Urinary bladder (tissue), 4 donors: Measurements from ENCODE around the gene LCE1A. TPM values are rescaled to one million over a fixed set of nuclear protein-coding genes. Genes with fewer than 3 reads are reported as not detected.

Experiments used
- DNase-seq: peaks from one replicate; pipeline ENCODE4 v3.0.0-alpha.2; 2015; ENCODE audit errors: extremely low spot score
- H3K27ac ChIP-seq: one replicate; pipeline ENCODE4 v1.5.1; 2013; ENCODE audit warnings: low read depth, mild to moderate bottlenecking, moderate library complexity
- H3K36me3 ChIP-seq: one replicate; pipeline ENCODE4 v1.6.1; 2013; ENCODE audit warnings: mild to moderate bottlenecking, moderate library complexity; ENCODE audit not compliant: insufficient read depth
- H3K4me1 ChIP-seq: one replicate; pipeline ENCODE4 v1.6.1; 2013; ENCODE audit warnings: mild to moderate bottlenecking, moderate library complexity; ENCODE audit not compliant: insufficient read depth
- H3K4me3 ChIP-seq: one replicate; pipeline ENCODE4 v1.5.1; 2013; ENCODE audit warnings: low read depth, low read length
- WGBS: extraction: QIAGEN DNeasy Blood & Tissue Kit; methylation state at CpG from one replicate; pipeline ENCODE4 v1.1.7; 2013; 5-methylcytosine and 5-hydroxymethylcytosine counted together
- polyA plus RNA-seq: library from polyadenylated mRNA; stranded (reverse); fragments of 200-250 nt; gene quantifications from one replicate; pipeline ENCODE4 v1.2.3, GENCODE V29; 2013
- total RNA-seq: library from RNA; depleted of rRNA; stranded (reverse); fragments of >200 nt; gene quantifications from one replicate; pipeline ENCODE4 v1.2.3, GENCODE V29; 2014
- donor health status: healthy with polysubstance abuse.
- donor health status: healthy.

The LCE1A gene
- total and polyA plus RNA-seq, 2 donors: not detected

GRCh38 chr1:152842556-152842955, 15.3 kb downstream of the LCE1A start, which contains the start of gene LCE6A:
Gene LCE6A (plus strand): TSS chr1:152842856. CDS start chr1:152843521, 665 bp downstream.
- WGBS: 79% methylated on average over 3 of the region's 3 CpGs
- Histone ChIP-seq H3K4me3 (no peak within 1 kb of the TSS), H3K36me3 (no peaks in the 10 kb centered on the region), H3K4me1 (no peaks in the 10 kb centered on the region), H3K27ac (no peak within 1 kb of the TSS)
- no peak for DNase-seq

- H3K27ac ChIP-seq: no peak overlapping the region
- DNase-seq: no peak
- no peaks in the 10 kb centered on the region for H3K36me3 ChIP-seq
- H3K4me3 ChIP-seq: no peak overlapping the region
- WGBS: 60% methylated on average over 2 of the region's 2 CpGs
- H3K4me1 ChIP-seq: no peaks in the 10 kb centered on the region
These were observed 28.4 kb downstream of the LCE1A start for GRCh38 chr1:152855661-152856060.

GRCh38 chr1:152858062-152858461, 30.8 kb downstream of the LCE1A start:
- Histone ChIP-seq H3K36me3 (no peaks in the 10 kb centered on the region), H3K4me3 (no peak overlapping the region), H3K4me1 (no peaks in the 10 kb centered on the region), H3K27ac (no peak overlapping the region)
- WGBS: 60% methylated on average over 1 of the region's 1 CpG
- no peak for DNase-seq

GRCh38 chr1:152859696-152860095, 32.4 kb downstream of the LCE1A start, which contains the start of gene LCE7A:
Gene LCE7A (plus strand): TSS chr1:152859996. CDS start chr1:152860698, 702 bp downstream.
- WGBS: 93% methylated on average over 3 of the region's 3 CpGs
- no peaks in the 10 kb centered on the region for H3K4me1 ChIP-seq
- DNase-seq: no peak

GRCh38 chr1:152860129-152860528, 32.9 kb downstream of the LCE1A start:
- no peak overlapping the region for H3K27ac ChIP-seq
- H3K4me1 ChIP-seq: no peaks in the 10 kb centered on the region
- no peak for DNase-seq
- H3K4me3 ChIP-seq: no peak overlapping the region
- 81% methylated on average over 3 of the region's 3 CpGs for WGBS
- no peaks in the 10 kb centered on the region for H3K36me3 ChIP-seq

More at GRCh38 chr1:152859696-152860095, 32.4 kb downstream of the LCE1A start, which contains the start of gene LCE7A:
- no peaks in the 10 kb centered on the region for H3K36me3 ChIP-seq
- no peak within 1 kb of the TSS for H3K27ac ChIP-seq
- no peak within 1 kb of the TSS for H3K4me3 ChIP-seq

- no peak overlapping the region for H3K27ac ChIP-seq
- WGBS: 88% methylated on average over 4 of the region's 4 CpGs
- H3K36me3 ChIP-seq: no peaks in the 10 kb centered on the region
- H3K4me1 ChIP-seq: no peaks in the 10 kb centered on the region
- H3K4me3 ChIP-seq: no peak overlapping the region
- no peak for DNase-seq
These were observed 34.1 kb downstream of the LCE1A start for GRCh38 chr1:152861374-152861773.

- no peak for DNase-seq
- no peaks in the 10 kb centered on the region for H3K36me3 ChIP-seq
These were observed 37.2 kb downstream of the LCE1A start for GRCh38 chr1:152864443-152864842.

GRCh38 chr1:152866321-152866720, 39.0 kb downstream of the LCE1A start:
- 89% methylated on average over 2 of the region's 2 CpGs for WGBS
- H3K27ac ChIP-seq: peak overlapping the region; percentile 12
- H3K4me1 ChIP-seq: no peaks in the 10 kb centered on the region
- H3K36me3 ChIP-seq: no peaks in the 10 kb centered on the region
- no peak overlapping the region for H3K4me3 ChIP-seq
- no peak for DNase-seq

More at GRCh38 chr1:152864443-152864842, 37.2 kb downstream of the LCE1A start:
- H3K27ac ChIP-seq: no peak overlapping the region
- H3K4me3 ChIP-seq: no peak overlapping the region
- no peaks in the 10 kb centered on the region for H3K4me1 ChIP-seq

GRCh38 chr1:152869808-152870419, 42.6 kb downstream of the LCE1A start:
- H3K36me3 ChIP-seq: no peaks in the 10 kb centered on the region
- H3K27ac ChIP-seq: no peak overlapping the region
- no peak overlapping the region for H3K4me3 ChIP-seq
- WGBS: 42% methylated on average over 9 of the region's 9 CpGs
- H3K4me1 ChIP-seq: no peaks in the 10 kb centered on the region
- peak; percentile 18 for DNase-seq

- no peaks in the 10 kb centered on the region for H3K36me3 ChIP-seq
- 47% methylated on average over 17 of the region's 17 CpGs for WGBS
- H3K4me1 ChIP-seq: no peaks in the 10 kb centered on the region
- H3K4me3 ChIP-seq: no peak overlapping the region
- DNase-seq: no peak
- no peak overlapping the region for H3K27ac ChIP-seq
These were observed 43.8 kb downstream of the LCE1A start for GRCh38 chr1:152870831-152871730.

- Histone ChIP-seq H3K27ac (no peak overlapping the region), H3K4me3 (no peak overlapping the region), H3K4me1 (no peaks in the 10 kb centered on the region), H3K36me3 (no peaks in the 10 kb centered on the region)
- WGBS: 90% methylated on average over 6 of the region's 6 CpGs
- no peak for DNase-seq
These were observed 44.5 kb downstream of the LCE1A start for GRCh38 chr1:152871731-152872126.

GRCh38 chr1:152873495-152873894, 46.2 kb downstream of the LCE1A start:
- H3K4me3 ChIP-seq: no peak overlapping the region
- H3K27ac ChIP-seq: no peak overlapping the region
- H3K4me1 ChIP-seq: no peaks in the 10 kb centered on the region
- DNase-seq: peak; percentile 10
- no peaks in the 10 kb centered on the region for H3K36me3 ChIP-seq

- Histone ChIP-seq H3K27ac (no peak overlapping the region), H3K4me3 (no peak overlapping the region), H3K36me3 (no peaks in the 10 kb centered on the region), H3K4me1 (no peaks in the 10 kb centered on the region)
- no peak for DNase-seq
- WGBS: 86% methylated on average over 1 of the region's 1 CpG
These were observed 49.6 kb downstream of the LCE1A start for GRCh38 chr1:152876827-152877226.
